ENCODE results near the gene LIFR.

The LIFR gene

GRCh38 chr5:38465702-38466423 lies 90.6 kb downstream of the LIFR start (continued):
- TF ChIP-seq PRDM2 (tag by site-specific recombination; IDR thresholded peaks at IDR 0.05; ENCODE audit: borderline replicate concordance) (no peak), ZNF148 (tag by site-specific recombination; IDR thresholded peaks at IDR 0.05; ENCODE audit: borderline replicate concordance) (no peak)

GRCh38 chr5:38465061-38465460 lies 91.4 kb downstream of the LIFR start:
- POLR2A ChIA-PET, result no interaction called here
- no peaks in the 10 kb centered on the region for H3K36me3 ChIP-seq (ENCODE audit: control insufficient read depth in 2 of 2, insufficient read depth in 1 of 2, low read length in 2 of 2)
- TF ChIP-seq BCL6B (tag by site-specific recombination; IDR thresholded peaks at IDR 0.05) (no peak), SALL2 (tag by site-specific recombination; IDR thresholded peaks at IDR 0.05; ENCODE audit: borderline replicate concordance) (no peak), SP7 (tag by site-specific recombination; IDR thresholded peaks at IDR 0.05) (peak; percentile 63; the same call in 1 of the 2 replicates), ZNF664 (tag by site-specific recombination; IDR thresholded peaks at IDR 0.05) (no peak), ZFHX2 (tag by site-specific recombination; conservative IDR thresholded peaks at IDR 0.05) (no peak), ZNF214 (tag by site-specific recombination; IDR thresholded peaks at IDR 0.05; ENCODE audit: borderline replicate concordance) (no peak), ZNF16 (tag by site-specific recombination; IDR thresholded peaks at IDR 0.05; ENCODE audit: low read depth) (no peak), INSM2 (tag by site-specific recombination; IDR thresholded peaks at IDR 0.05) (no peak), ZNF600 (tag by site-specific recombination; IDR thresholded peaks at IDR 0.05) (0 out of 2 replicates have a peak, but pooled peaks have one; percentile 15), ZNF704 (tag by site-specific recombination; IDR thresholded peaks at IDR 0.05) (no peak), ZNF280C (tag by site-specific recombination; IDR thresholded peaks at IDR 0.05) (no peak), ZNF391 (tag by site-specific recombination; IDR thresholded peaks at IDR 0.05; ENCODE audit: borderline replicate concordance, low read depth) (no peak), ZBTB8A (tag by site-specific recombination; IDR thresholded peaks at IDR 0.05) (no peak)
- no peak overlapping the region for H3K27ac ChIP-seq (ENCODE audit: extremely low read depth, low read depth, low read length)
- H3K4me1 ChIP-seq (ENCODE audit: control insufficient read depth, insufficient read depth, low read length), result peaks cover 15% of the 10 kb centered on the region
- H3K4me3 ChIP-seq (ENCODE audit: low read depth, low read length), result no peak overlapping the region
- H3K9me3 ChIP-seq (ENCODE audit: control insufficient read depth, insufficient read depth, low read depth, low read length), result no peaks in the 10 kb centered on the region
- CTCF ChIA-PET, result interaction anchor here (0.6 to 2.9 kb wide), 8 partner anchors 15 to 345 kb away, joined by 3 to 23 read pairs (median 3); no protein-coding TSS in a partner anchor
